HG02840 (cell line): ENCODE measurements around the gene WBP1L.
"Not testable (repeated sequence)": the region's sequence is repeated elsewhere in the genome, so short reads cannot be mapped to it uniquely, and the experiment has no call there.

Experiments used
- ATAC-seq: cut with Tn5 transposase; IDR thresholded peaks from one replicate; pipeline ENCODE4 v1.9.1; 2021; ENCODE audit warnings: mild to moderate bottlenecking, moderate library complexity, moderate number of reproducible peaks; ENCODE audit not compliant: unreplicated experiment, low FRiP score

WBP1L gene

DNA sequence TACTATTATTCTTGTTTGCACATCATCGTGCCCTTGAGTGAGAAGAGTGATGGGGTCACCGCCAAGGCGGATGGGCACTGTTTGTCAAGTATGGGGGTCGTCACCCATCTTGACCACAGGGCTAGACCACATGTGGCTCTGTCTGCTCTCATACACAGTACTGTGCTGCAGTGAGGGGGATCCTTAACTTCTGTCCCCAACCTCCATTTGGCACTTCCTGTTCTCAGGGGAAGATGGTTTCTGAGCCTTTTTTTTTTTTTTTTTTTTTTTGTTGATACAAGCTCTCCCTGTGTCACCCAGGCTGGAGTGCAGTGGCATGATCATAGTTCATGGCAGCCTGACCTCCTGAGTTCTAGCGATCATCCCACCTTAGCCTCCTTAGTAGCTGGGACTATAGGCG lies 13.6 kb downstream of the WBP1L start:
- no peak for ATAC-seq

DNA sequence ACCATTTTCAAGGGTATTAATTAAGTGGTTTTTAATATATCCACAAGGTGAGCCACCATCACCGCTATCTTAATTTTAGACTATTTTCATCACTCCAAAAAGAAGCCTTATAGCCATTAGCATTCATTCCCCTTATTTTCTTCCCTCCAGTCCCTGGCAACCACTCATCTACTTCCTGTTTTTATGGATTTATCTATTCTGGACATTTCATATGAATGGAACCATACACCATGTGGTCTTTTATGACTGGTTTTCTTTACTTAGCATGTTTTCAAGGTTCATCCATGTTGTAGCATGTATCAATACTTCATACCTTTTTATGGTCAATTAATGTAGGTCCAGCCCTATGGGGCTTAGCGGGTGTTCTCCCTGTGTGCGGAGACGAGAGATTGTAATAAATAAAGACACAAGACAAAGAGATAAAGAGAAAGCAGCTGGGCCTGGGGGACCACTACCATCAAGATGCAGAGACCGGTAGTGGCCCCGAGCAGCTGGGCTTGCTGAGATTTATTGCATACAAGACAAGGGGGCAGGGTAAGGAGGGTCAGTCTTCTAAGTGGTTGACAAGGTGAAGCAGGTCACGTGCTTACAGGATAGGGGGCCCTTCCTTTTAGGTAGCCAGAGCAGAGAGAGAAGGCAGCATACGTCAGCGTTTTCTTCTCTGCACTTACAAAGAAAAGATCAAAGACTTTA lies 14.6 kb downstream of the WBP1L start:
- no peak for ATAC-seq

DNA sequence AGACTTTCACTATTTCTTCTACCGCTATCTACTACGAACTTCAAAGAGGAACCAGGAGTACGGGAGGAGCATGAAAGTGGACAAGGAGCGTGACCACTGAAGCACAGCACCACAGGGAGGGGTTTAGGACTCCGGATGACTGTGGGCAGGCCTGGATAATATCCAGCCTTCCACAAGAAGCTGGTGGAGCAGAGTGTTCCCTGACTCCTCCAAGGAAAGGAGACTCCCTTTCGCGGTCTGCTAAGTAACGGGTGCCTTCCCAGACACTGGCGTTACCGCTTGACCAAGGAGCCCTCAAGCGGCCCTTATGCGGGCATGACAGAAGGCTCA lies 15.2 kb downstream of the WBP1L start:
- ATAC-seq = not testable (repeated sequence)

DNA sequence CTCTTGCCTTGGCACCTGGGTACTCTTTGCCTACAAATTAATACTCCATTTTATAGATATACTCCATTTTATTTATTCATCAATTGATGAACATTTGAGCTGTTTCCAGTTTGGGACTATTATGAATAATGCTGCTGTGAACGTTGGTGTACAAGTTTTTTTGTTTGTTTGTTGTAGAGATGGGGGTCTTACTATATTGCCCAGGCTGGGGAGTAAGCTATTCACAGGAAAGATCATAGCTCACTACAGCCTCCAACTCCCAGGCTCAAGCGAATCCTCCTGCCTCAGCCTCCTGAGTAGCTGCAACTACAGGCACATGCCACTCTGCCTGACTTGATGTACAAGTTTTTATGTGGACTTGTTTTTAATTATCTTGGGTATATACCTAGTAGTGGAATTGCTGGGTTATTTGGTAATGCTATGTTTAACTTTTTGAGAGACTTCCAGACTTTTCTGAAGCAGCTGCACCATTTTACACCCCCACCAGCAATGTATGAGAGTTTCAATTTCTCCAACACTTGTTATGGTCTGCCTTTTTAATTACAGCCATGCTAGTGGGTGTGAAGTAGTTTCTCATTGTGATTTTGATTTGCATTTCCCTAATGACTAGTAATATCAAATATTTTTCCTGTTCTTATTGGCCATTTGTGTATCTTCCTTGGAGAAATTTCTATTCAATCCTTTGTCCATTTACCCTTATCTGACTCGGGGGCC lies 15.9 kb downstream of the WBP1L start:
- ATAC-seq = no peak

DNA sequence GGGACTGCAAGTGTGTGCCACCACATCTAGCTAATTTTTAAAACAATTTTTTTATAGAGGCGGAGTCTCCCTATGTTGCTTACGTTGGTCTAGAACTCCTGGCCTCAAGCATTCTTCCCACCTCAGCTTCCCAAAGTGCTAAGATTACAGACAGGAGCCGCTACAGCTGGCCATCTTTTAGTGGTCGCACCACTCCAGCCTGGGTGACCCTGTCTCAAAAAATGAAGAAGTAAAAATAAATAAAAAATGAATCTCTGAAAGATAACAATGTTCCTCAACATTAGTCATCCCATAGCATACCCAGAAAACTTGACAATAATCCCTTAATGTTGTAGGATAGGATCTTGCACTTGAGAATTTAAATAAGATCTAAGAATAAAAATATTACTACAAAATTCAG lies 18.2 kb downstream of the WBP1L start:
- no peak for ATAC-seq

GRCh38 chr10:102762401-102763015 lies 18.8 kb downstream of the WBP1L start:
- no peak for ATAC-seq

GRCh38 chr10:102763037-102763607 lies 19.4 kb downstream of the WBP1L start:
- no peak for ATAC-seq

GRCh38 chr10:102764470-102765161 lies 20.9 kb downstream of the WBP1L start:
- no peak for ATAC-seq

- no peak for ATAC-seq
Measured at GRCh38 chr10:102765336-102765735, 21.6 kb downstream of the WBP1L start.

DNA sequence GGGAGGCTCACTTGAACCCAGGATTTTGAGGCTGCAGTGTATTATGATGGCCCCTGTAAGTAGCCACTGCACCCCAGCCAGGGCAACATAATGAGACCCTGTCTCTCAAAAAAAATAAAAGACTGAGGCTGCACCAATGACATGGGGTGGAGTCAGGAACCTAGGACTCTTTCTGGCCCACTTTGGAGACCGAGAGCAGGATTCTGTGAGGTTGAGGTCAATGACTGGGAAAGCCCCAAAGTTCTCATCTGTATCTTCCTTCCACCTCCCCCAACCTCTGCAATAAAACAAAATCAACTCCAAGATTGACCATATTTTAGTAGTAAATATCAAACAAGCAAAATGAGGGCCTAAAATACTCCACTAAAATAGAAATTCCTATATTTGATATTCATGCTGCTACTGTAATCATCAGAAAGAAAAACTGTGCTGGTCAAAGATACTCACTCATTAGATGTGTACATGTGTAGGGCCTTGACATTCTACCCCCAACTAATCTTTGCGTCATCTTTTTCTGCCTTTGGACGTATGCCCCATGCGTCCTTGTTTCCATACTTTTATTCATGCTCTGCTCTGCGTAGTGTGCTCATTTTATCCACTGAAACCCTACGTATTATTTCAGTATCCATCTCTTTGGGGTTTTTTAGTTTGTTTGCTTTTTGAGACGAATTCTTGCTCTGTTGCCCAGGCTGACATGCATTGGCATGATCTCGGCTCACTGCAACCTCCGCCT lies 23.8 kb downstream of the WBP1L start:
- no peak for ATAC-seq

GRCh38 chr10:102769375-102770107 lies 25.8 kb downstream of the WBP1L start:
- no peak for ATAC-seq

- no peak for ATAC-seq
Measured at GRCh38 chr10:102770108-102770482, 26.3 kb downstream of the WBP1L start.

- no peak for ATAC-seq
Measured at GRCh38 chr10:102770792-102771191, 27.0 kb downstream of the WBP1L start.

- ATAC-seq = no peak
Measured at GRCh38 chr10:102773320-102773719, 29.6 kb downstream of the WBP1L start.

- no peak for ATAC-seq
Measured at GRCh38 chr10:102773986-102774385, 30.2 kb downstream of the WBP1L start.

- ATAC-seq = no peak
Measured at GRCh38 chr10:102775201-102775934, 31.6 kb downstream of the WBP1L start.

- ATAC-seq = no peak
Measured at GRCh38 chr10:102775935-102776669, 32.4 kb downstream of the WBP1L start.

- no peak for ATAC-seq
Measured at GRCh38 chr10:102776779-102777456, 33.2 kb downstream of the WBP1L start.
